ENCODE measurements around the gene ARPC5.

ARPC5 gene

DNA sequence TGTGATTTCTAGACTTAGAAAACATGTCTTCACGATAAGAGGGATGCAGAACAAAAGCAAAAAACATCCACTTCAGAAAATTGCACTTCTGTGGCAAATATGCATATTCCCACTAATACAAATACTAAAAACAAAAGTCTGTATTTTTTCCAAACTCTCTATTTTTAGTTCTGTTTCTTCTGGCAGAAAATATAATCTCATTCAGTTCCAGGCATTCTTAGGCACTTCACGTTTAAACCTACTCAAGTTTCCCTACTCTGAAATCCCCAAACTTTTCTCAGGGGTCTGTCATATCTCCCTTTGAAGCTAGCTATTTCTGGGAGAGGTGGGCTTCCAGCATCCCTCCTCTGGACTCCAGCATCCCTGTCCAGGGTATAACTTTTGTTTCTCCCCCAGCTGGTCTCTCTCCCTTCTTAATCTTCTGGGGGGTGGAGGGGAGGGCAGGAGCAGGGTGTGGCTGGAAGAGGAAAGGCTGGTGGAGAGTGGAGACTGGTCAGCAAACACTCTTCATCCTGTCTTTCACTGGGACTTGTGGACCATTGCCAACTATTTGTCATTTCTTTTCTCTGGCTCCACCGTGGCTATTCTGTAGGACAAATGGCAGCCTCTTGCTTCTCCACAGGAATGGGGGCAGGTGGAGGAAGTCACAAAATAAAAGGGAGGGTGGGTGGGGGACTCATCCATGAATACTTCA is 25.7 kb downstream of the ARPC5 start:
- no peak for DNase-seq (ENCODE audit: low read depth)

- peak; percentile 65 for DNase-seq (ENCODE audit: low read depth)
Observed at GRCh38 chr1:183609313-183609712, 26.3 kb downstream of the ARPC5 start.

DNA sequence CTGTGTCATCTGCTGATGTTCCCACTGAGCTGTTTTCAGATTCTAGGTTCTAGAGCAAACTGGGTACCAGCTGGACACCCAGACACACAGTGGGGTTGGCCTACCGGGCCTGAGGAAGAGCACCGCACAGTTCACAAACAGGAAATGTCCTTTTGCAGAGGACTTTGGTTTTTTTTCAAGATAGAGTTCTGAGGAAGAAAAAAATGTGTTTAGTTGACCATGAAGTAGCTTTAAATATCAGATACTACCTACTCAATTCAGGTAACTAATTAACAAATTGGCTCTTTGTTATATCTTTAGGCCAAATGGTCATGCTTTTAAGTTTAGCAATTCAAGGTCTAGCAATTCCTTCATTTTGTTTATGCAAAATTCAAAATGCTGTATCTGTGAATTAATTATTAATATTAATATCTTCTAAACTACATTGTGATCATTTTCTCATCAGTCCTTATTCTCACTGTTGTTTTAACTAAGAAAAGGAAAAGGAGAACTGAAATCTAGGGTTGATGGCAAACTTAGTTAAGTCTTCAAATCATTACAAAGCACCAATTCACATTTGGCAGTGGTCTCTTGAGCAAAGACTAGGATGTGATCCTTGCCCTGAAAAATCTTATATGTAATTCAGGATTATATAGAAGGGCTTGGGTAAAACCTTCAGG is 28.1 kb downstream of the ARPC5 start:
- DNase-seq (ENCODE audit: low read depth), result no peak

GRCh38 chr1:183605904-183606303 is 29.7 kb downstream of the ARPC5 start:
- DNase-seq (ENCODE audit: low read depth), result no peak

- no peak for DNase-seq (ENCODE audit: low read depth)
Observed at GRCh38 chr1:183604815-183605214, 30.8 kb downstream of the ARPC5 start.

- DNase-seq (ENCODE audit: low read depth), result peak; percentile 94
Observed at GRCh38 chr1:183604038-183604808, 31.4 kb downstream of the ARPC5 start.

DNA sequence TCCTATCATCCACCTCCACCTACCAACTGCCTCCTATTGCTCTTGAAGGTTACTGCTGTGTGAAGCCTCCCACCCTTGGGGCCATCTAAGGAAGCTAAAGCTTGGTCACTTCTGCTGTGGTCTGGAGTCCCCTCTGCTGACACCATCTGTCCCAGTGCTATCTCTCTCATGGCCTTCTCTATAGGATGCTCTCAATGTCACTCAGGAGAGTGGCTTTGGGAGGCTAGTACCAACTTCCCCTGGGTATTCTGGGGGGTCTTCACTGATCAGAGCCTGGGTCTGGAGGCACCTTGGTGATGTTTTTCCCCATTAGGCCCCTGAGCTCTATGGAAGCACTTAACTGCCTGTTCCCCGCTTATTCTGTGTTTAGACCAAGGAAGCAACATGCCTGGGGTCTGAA is 33.1 kb downstream of the ARPC5 start:
- no peak for DNase-seq (ENCODE audit: low read depth)

GRCh38 chr1:183600634-183601033 is 34.9 kb downstream of the ARPC5 start:
- no peak for DNase-seq (ENCODE audit: low read depth)

- peak; percentile 96 for DNase-seq (ENCODE audit: low read depth)
Observed at GRCh38 chr1:183600136-183600535, 35.4 kb downstream of the ARPC5 start.

GRCh38 chr1:183598386-183598785 is 37.2 kb downstream of the ARPC5 start:
- no peak for DNase-seq (ENCODE audit: low read depth)

DNA sequence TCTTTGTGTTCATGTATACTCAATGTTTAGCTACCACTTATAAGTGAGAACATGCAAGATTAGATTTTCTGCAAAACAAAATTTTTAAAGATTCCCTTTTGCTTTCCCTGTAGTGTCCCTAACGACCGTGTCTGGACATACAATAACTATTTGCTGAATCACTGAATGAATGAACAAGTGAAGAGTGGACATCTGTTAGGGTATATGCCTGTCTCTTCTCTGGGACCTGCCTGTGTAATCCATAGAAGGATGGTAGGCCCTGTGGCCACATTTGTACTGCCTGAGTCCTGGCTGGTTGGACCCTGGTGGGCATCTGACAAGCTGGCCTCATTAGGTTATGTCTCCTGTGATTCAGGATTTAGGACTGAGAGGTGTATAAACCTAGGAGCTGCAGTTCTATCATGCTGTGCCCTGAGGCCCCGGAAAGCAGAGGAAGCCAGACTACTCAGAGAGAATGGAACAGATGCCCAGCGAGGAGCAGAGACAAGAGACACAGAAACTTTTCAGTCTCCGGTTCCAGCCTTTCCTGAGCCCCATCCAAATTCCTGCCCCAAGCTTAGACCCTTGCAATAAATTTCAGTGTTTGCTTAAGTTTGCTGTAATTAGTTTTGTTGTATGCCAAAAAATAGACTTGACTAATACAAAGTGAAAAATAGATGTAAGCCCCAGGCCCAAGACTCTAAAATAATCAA is 37.8 kb downstream of the ARPC5 start:
- no peak for DNase-seq (ENCODE audit: low read depth)

DNA sequence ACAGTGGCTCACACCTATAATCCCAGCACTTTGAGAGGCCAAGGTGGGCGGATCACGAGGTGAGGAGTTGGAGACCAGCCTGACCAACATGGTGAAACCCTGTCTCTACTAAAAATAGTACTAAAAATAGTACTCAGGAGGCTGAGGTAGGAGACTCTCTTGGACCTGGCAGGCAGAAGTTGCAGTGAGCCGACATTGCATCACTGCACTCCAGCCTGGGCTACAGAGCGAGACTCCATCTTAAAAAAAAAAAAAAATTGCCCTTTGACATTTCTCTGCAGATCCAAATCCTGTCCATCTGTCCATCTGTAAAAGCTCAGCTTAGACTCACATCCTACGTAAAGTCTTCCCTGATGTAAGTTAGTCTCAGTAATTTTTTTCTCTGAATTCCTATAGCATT is 39.1 kb downstream of the ARPC5 start:
- no peak for DNase-seq (ENCODE audit: low read depth)

- no peak for DNase-seq (ENCODE audit: low read depth)
Observed at GRCh38 chr1:183595537-183595936, 40.0 kb downstream of the ARPC5 start.

DNA sequence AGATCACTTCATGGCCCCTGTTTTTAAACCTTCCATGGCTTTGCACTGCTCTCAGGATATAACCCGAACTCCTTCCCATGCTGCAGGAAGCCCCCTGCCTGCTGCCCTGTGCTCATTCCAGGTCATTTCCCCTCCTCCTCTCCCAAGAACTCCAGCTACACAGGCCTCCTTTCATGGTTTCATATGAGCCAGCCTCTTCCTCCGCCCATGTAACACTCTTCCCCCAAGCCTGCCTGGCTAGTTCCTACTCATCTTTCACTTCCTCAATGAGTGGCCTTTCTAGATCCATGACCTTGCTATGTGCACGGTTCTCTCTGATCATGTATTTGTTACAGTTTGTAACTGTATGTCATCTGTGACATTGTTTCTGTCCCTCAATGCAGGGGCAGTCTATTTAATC is 42.2 kb downstream of the ARPC5 start:
- DNase-seq (ENCODE audit: low read depth), result no peak

DNA sequence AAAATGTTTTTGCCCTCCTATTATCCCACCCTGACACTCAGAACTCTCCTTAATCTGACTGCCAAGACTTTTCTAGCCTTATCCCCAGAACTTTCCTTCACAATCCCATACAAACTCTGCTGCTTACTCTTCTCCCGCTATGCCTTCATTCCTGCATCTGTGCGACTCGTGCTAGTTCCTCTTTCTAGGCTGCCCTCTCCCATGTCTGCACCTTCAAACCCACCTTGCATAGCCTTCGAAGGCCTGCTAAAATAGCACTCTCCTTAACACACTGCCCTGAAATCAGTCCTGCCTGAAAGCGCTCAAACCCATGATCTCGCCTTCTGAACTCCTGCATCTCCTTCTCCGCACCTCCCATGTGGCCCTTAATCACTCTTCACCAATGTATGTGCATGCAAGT is 42.9 kb downstream of the ARPC5 start:
- no peak for DNase-seq (ENCODE audit: low read depth)

- peak; percentile 42 for DNase-seq (ENCODE audit: low read depth)
Observed at GRCh38 chr1:183590244-183591191, 45.1 kb downstream of the ARPC5 start, which contains the start of gene NCF2. NCF2 (minus strand) TSS chr1:183590459; CDS start chr1:183590329, 130 bp downstream.

- no peak for DNase-seq (ENCODE audit: low read depth)
Observed at GRCh38 chr1:183589874-183590243, 45.7 kb downstream of the ARPC5 start.

- no peak for DNase-seq (ENCODE audit: low read depth)
Observed at GRCh38 chr1:183589384-183589783, 46.2 kb downstream of the ARPC5 start.

DNA sequence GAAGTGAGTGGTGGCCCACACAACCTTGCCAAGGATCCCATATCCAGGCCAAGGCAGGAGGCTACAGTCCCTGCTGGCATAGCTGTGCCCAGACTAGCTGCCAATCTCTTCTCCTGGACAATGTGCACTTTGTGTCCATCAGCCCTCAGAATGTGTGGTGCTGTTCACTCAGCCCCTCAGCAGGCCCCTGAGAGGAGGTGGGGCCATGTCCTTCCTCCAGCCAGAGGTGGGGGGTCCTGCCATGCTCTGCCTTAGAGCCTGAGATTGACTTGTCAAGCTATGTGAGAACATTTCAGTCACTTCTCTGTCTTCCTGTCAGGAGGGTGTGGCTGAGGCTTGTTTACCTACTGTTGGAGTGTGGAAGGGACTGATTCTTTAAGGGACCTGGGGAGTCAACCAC is 46.8 kb downstream of the ARPC5 start:
- no peak for DNase-seq (ENCODE audit: low read depth)

DNA sequence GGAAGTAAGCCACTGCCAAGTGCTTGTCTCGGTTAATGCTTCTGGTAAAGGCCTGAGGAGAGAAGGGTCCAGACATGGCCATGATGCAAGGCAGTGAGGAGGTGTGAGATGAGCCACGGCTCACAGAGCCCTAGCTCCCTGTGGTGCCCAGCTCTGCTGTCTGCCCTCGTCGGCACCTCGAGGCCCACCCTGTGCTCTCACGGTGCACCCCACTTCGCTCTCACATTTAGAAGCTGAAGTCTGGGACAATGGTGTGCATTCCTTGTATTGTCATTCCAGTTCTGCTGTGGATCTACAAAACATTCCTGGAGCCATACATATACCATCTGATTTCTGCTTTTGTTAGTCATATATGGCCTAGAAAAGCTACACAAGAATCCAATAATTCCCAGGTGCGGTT is 48.7 kb downstream of the ARPC5 start:
- DNase-seq (ENCODE audit: low read depth), result no peak

- DNase-seq (ENCODE audit: low read depth), result no peak
Observed at GRCh38 chr1:183586455-183586854, 49.1 kb downstream of the ARPC5 start.

Data from iris pigment epithelial cell (primary cell).